K562 (cell line): ENCODE data around the gene POP5. TPM values are rescaled to one million over a fixed set of nuclear protein-coding genes. Genes with fewer than 3 reads are reported as not detected.

Experiments
- ARID3B ChIP-seq: fragments of 250-450 bp; sonication (Bioruptor Pico); IDR thresholded peaks from 2 replicates; pipeline ENCODE4 v1.4.0; 2020; ENCODE audit warnings: borderline replicate concordance
- BACH1 ChIP-seq: fragments of 200-800 bp; sonication (Bioruptor generic); IDR thresholded peaks from 2 replicates; pipeline ENCODE4 v1.6.1; 2016; ENCODE audit warnings: missing genetic modification characterization, missing compliant biosample characterization
- CHD2 ChIP-seq: IDR thresholded peaks from 2 replicates; pipeline ENCODE4 v1.6.1; 2011; ENCODE audit warnings: low read depth, low read length
- CLOCK ChIP-seq: fragments of 250-450 bp; sonication (Bioruptor Pico); IDR thresholded peaks from 2 replicates; pipeline ENCODE4 v1.4.0; 2020; ENCODE audit warnings: mild to moderate bottlenecking, moderate library complexity, borderline replicate concordance
- ETV1 ChIP-seq: fragments of 450-650 bp; conservative IDR thresholded peaks from 2 replicates; pipeline ENCODE4 v1.6.1; 2016; ENCODE audit warnings: missing genetic modification characterization, control low read depth, low read depth, missing compliant biosample characterization
- HDAC2 ChIP-seq: fragments of 450-650 bp; IDR thresholded peaks from 2 replicates; pipeline ENCODE4 v1.6.1; 2016; ENCODE audit warnings: mild to moderate bottlenecking
- HDAC8 ChIP-seq: fragments of 450-650 bp; IDR thresholded peaks from 2 replicates; pipeline ENCODE4 v1.6.1; 2016; ENCODE audit warnings: mild to moderate bottlenecking, missing genetic modification characterization, moderate library complexity, missing compliant biosample characterization
- HDGF ChIP-seq: fragments of 450-650 bp; IDR thresholded peaks from 2 replicates; pipeline ENCODE4 v1.6.1; 2016
- ILF3 ChIP-seq: fragments of 450-650 bp; IDR thresholded peaks from 2 replicates; pipeline ENCODE4 v1.6.1; 2018; ENCODE audit warnings: antibody characterized with exemption, mild to moderate bottlenecking, moderate library complexity, borderline replicate concordance
- MEIS2 ChIP-seq: fragments of 450-650 bp; IDR thresholded peaks from 2 replicates; pipeline ENCODE4 v1.6.1; 2014; ENCODE audit warnings: mild to moderate bottlenecking; ENCODE audit not compliant: partially characterized antibody
- MXD1 ChIP-seq: fragments of 250-450 bp; sonication (Bioruptor Pico); IDR thresholded peaks from 2 replicates; pipeline ENCODE4 v1.8.0; 2021; ENCODE audit warnings: borderline replicate concordance, mild to moderate bottlenecking, moderate library complexity; ENCODE audit not compliant: poor library complexity, severe bottlenecking
- NFIC ChIP-seq: fragments of 450-650 bp; IDR thresholded peaks from 2 replicates; pipeline ENCODE4 v1.6.1; 2017; ENCODE audit warnings: mild to moderate bottlenecking, inconsistent platforms
- POLR2B ChIP-seq: fragments of 450-650 bp; IDR thresholded peaks from 2 replicates; pipeline ENCODE4 v1.6.1; 2018; ENCODE audit warnings: low read depth; ENCODE audit not compliant: partially characterized antibody
- TAF1 ChIP-seq: IDR thresholded peaks from 2 replicates; pipeline ENCODE4 v1.6.1; 2011; ENCODE audit warnings: mild to moderate bottlenecking, low read length, moderate library complexity; ENCODE audit not compliant: insufficient read depth, control insufficient read depth, severe bottlenecking; ENCODE audit errors: extremely low read depth
- TFE3 ChIP-seq: fragments of 450-650 bp; formaldehyde crosslinking; IDR thresholded peaks from 2 replicates; pipeline ENCODE4 v1.4.0; 2020; ENCODE audit warnings: mild to moderate bottlenecking, mixed read lengths
- TRIM25 ChIP-seq: fragments of 450-650 bp; IDR thresholded peaks from 2 replicates; pipeline ENCODE4 v1.7.0; 2016; ENCODE audit warnings: borderline replicate concordance
- ZNF143 ChIP-seq: sonication (generic); formaldehyde crosslinking; IDR thresholded peaks from 2 replicates; pipeline ENCODE4 v1.9.0; 2022; ENCODE audit warnings: mild to moderate bottlenecking, missing genetic modification reagents
- ZNF76 ChIP-seq: fragments of 250-450 bp; sonication (Bioruptor Pico); IDR thresholded peaks from 2 replicates; pipeline ENCODE4 v1.4.0; 2020; ENCODE audit warnings: mild to moderate bottlenecking, moderate library complexity, borderline replicate concordance
- polyA plus RNA-seq, 8 experiments: library from polyadenylated mRNA; depleted of rRNA in 4 of 8; stranded (reverse) in 5 of 8; unstranded in 3 of 8; fragments of >200 nt; fragmentation: Nextera tagmentation in 2 of 8; fragmentation: Illumina TruSeq in 1 of 8; extraction: Ambion mirVana in 2 of 8; extraction: Trizol in 1 of 8; gene quantifications; 2 replicates each; pipeline versions ENCODE4 v1.2.1 to v1.2.3, GENCODE V29; 2011 to 2014; ENCODE audit warnings: inconsistent platforms in 1 of 8, missing spikeins in 1 of 8
- total RNA-seq, 7 experiments: library from RNA; depleted of rRNA in 6 of 7; stranded (reverse); fragments of >200 nt in 6 of 7; fragmentation: Illumina TruSeq in 2 of 7; extraction: Trizol in 2 of 7; gene quantifications; 2 replicates each; pipeline versions ENCODE4 v1.2.1 to v1.2.3, GENCODE V29; 2011 to 2021; ENCODE audit warnings: low replicate concordance in 1 of 7

The POP5 gene
- total and polyA plus RNA-seq, 9 of the 15 experiments (the other 6 are each of a cell fraction or from before 2014, with no cell fraction given): 57.5 to 253 (median 73.8) TPM

GRCh38 chr12:120625557-120626419 is 44.6 kb upstream of the POP5 start (continued):
- no peak for TF ChIP-seq ZNF76 (CRISPR knock-in tag)
- no peak for TF ChIP-seq CLOCK (CRISPR knock-in tag)
- TF ChIP-seq HDGF: peak; percentile 44; the same call in 1 of the 2 replicates
- no peak for TF ChIP-seq TAF1
- no peak for TF ChIP-seq ZNF143 (CRISPR knock-in tag)
- no peak for TF ChIP-seq CHD2
- no peak for TF ChIP-seq BACH1 (tag)
- TF ChIP-seq MEIS2: peak; percentile 84
- TF ChIP-seq ETV1 (tag): no peak
- TF ChIP-seq HDAC2: peak; percentile 96
- TF ChIP-seq TRIM25: no peak
- peak; percentile 16; the same call in 1 of the 2 replicates for TF ChIP-seq HDAC8
- TF ChIP-seq POLR2B: peak; percentile 54
- no peak for TF ChIP-seq ILF3
- peak; percentile 91 for TF ChIP-seq TFE3 (CRISPR knock-in tag)
- no peak for TF ChIP-seq ARID3B (CRISPR knock-in tag)
- TF ChIP-seq NFIC: no peak
- TF ChIP-seq MXD1 (CRISPR knock-in tag): no peak
